DLD1 (cell line): ENCODE data around the gene PSORS1C2.

ENCODE experiments used
- in situ Hi-C: cut with HindIII; loops from 2 replicates; pipeline ENCODE4 v1.10.0; 2017; ENCODE audit warnings: low sequenced_read_pairs

Gene PSORS1C2

DNA sequence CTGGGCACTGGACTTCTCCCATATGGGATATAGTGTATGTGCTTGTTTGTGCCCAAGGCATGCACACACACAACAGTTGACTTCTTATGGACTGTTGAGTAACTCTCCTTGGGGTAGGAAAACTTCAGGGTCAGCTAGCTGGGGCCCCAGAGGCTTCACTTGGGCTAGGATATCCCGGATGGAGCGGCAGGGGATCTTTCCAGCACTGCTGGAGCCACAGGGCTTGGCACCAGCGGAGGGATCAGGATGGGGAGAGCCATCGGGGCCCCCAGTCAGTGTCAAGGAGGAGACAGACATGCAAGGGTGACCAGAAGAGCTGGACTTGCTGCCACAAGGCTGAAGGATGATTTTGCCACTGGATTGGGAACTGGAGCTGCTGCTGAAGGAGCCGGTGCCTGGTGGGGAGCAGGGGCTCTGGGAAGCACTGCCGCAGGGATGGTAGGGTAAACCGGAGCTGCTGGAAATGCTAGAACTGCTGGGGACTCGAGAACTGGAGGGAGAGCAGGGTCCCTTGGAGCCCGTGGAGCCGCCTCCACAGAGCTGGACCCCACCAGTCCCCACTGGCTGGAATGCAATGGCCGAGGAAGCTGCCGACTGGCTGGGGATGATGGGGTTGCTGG is 22.8 kb downstream of the PSORS1C2 start:
- in situ Hi-C loops, result no loop called here

DNA sequence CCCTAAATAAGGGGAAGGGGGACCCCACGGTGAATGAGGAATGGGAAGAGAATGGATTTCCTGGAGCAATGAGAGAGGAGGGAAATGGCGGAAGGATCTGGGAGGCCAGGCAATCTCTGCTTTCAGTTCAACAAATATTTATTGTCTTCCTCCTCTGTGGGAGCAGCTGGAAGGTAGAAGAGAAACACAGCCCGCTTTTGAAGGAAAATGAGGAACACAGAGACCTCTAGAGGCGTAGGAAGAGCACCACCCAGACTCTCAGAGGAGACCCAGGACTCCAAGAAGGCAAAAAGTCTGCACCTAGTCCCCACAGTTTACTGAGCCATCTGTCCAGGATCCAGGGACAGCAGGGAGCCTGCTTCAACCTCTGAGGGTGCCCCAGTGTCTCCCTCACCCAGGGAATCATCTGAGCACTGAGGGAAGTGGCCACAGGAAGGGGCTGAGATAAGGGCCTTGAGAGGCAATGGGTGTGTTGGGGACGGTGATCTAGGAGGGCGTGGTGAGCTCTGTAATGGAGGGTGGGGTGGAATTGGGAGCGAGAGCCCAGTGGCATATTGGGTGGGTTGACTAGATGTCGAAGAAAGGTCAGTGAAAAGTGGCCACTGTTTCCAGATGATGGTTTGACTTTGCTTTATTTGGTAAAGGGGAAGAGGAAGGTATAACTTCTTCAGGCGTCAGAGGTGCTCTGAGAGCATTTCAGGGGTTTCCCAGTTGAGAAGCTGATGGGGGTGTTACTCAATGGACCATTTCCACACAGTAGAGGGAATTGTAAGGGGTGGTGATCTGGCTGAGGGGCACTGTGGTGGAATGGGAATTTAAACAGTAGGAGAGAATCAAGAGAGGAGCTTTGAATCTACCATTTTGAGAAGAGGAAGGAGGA is 23.7 kb downstream of the PSORS1C2 start:
- in situ Hi-C loops, result no loop called here

GRCh38 chr6:31114541-31114878 is 24.4 kb downstream of the PSORS1C2 start, which contains the start of gene PSORS1C1:
Gene PSORS1C1 (plus strand): TSS chr6:31114800. CDS start chr6:31129633, 14,833 bp downstream.
- in situ Hi-C loops, result no loop called here

GRCh38 chr6:31113861-31114540 is 24.9 kb downstream of the PSORS1C2 start:
- in situ Hi-C loops, result no loop called here

- in situ Hi-C loops, result no loop called here
These were observed 26.4 kb downstream of the PSORS1C2 start, which contains the start of gene C6orf15 for GRCh38 chr6:31112478-31112877. Gene C6orf15 (minus strand): TSS chr6:31112575. CDS start chr6:31112555, 20 bp downstream.

- in situ Hi-C loops, result no loop called here
These were observed 27.2 kb downstream of the PSORS1C2 start for GRCh38 chr6:31111712-31112111.

DNA sequence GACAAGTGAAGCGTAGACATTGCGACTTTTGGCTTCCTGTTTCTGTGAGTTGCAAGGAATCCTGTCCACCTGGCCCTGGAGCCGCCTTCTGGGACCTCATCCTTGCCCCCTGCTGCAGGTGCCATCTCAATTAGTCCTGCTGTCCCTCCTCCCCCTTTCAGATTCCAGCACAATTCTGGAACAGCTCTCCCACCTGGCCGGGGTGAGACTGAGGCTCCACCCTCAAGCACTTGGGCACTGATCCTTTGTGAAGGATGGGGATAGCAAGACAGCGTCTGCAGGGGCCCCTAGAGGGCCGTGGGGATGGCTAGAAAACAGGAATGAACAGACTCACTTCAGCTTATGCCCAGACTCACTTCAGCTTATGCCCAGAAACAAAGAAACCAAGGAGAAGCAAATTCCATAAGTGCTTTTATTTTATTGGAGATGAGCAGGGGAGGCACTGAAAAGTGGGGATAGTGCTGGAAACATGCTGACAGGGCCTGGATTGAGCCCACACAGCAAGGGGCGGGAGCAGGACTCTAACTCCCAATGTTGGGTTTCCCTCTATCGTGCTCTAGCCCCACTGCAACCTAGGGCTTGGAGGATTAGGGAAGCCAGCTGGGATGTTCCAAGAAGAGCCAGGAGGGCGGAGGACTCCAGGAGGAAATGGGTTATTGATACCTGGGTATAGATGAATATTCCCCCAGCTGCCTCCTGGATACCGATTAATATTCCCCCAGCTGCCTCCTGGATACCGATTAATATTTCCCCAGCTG is 27.9 kb downstream of the PSORS1C2 start:
- in situ Hi-C loops, result no loop called here

DNA sequence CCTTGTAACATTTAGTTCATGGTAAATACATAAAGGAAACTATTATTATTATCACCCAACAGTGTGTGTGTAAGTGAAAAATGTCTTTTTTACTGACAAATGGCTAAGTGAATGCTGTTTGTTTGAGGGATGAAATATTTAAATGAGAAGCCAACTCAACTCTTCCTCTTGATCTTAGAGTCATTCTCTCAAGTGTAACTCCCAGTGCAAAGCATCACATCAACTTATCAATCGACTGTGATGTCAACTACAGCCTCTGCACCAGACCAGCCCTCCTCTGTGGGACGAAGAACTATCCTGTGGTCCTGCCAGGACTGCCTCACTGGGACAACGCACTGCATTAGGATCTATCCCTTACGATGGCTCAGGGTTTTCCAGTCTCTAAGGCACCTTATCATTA is 31.8 kb downstream of the PSORS1C2 start:
- in situ Hi-C loops, result no loop called here

DNA sequence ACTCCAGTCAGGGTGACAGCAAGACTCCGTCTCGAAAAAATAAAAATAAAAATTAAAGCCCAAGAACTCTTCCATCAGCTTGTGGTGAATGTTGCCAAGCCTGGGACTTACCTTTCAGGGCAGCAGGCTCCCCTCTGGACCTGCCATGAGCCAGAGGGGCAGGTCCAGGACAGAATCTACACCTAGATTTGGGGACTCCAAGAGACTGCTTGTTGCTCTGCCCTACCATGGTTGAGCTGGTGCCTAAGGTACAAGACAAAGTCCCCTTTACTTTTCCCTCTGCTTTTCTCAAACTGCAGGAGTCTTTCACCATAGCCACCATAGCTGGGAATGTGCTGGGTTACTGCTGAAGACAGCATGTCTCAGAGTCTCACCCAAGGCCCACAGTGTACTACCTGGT is 35.7 kb downstream of the PSORS1C2 start:
- in situ Hi-C loops, result no loop called here

GRCh38 chr6:31098449-31098938 is 40.4 kb downstream of the PSORS1C2 start:
- in situ Hi-C loops, result no loop called here

DNA sequence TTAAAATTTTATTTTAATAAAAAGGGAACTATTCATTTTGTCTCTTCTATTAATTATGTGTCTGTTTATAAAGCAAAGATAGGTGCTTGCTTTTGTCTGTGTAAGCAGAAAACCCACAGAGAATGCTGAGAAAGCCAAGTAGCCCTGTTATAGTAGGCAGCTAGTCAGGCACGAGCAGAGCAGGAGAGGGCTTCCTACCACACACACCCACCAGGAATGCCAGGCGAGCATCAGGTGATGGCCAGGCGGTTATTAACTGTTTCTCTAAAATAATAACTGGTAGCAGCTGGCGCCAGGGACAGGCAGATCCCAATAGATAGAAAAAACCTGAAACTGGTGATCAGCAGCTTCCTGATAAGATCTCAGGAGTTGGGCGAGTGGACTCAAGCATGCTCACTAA is 42.2 kb downstream of the PSORS1C2 start:
- in situ Hi-C loops, result no loop called here

DNA sequence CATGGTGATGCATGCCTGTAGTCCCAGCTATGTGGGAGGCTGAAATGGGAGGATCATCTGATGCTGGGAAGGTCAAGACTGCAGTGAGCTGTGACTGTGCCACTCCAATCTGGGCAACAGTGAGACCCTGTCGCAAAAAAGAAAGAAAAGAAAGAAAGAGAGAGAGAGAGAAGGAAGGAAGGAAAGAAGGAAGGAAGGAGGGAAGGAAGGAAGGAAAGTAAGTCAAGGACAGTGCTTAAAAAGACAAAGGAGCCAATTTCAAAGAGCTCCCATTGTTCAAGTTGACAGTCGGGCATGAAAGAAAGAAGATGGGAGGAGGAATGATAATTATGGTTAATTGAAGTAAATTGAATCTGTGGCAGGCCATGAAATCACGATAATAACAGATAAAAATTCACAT is 42.7 kb downstream of the PSORS1C2 start:
- in situ Hi-C loops, result no loop called here

- in situ Hi-C loops, result no loop called here
These were observed 44.4 kb downstream of the PSORS1C2 start for GRCh38 chr6:31094389-31094881.

- in situ Hi-C loops, result no loop called here
These were observed 45.9 kb downstream of the PSORS1C2 start for GRCh38 chr6:31092769-31093505.

- in situ Hi-C loops, result no loop called here
These were observed 46.6 kb downstream of the PSORS1C2 start for GRCh38 chr6:31092238-31092637.

GRCh38 chr6:31091680-31092079 is 47.2 kb downstream of the PSORS1C2 start:
- in situ Hi-C loops, result no loop called here

GRCh38 chr6:31090973-31091364 is 47.9 kb downstream of the PSORS1C2 start:
- in situ Hi-C loops, result no loop called here

DNA sequence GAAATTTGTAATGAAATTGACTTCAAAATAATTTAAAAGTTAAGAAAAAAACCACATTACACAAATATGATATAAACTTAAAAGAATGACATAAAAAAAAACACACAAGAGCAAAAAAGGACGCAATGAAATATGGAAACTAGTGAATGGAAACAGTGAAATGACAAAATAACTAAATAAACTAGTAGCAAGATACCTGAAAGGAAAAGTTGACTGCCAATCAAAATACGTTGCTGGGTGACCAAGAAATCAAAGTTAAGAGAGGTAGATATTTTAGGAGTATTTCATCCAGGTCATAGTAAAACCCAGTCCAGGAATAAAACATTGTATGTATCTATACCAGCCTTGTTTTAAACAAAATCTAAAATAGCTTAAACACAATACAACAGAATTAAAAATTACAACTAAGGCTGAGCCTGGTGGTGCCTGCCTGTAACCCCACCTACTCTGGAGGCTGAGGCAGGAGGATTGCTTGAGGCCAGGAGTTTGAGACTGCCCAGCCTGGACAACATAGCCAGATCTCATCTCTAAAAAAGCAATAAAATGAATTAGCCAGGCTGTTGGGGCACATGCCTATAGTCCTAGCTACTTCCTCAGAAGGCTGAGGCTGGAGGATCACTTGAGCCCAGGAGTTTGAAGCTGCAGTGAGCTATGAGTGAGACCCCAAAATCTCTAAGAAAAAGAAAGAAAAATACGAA is 48.4 kb downstream of the PSORS1C2 start:
- in situ Hi-C loops, result no loop called here
